H4 (cell line): ENCODE results near the gene C16orf74. TPM values are rescaled to one million over a fixed set of nuclear protein-coding genes. Genes with fewer than 3 reads are reported as not detected.

ENCODE experiments used
- DNase-seq: peaks from one replicate; pipeline ENCODE4 v3.0.0-alpha.2; 2015; ENCODE audit warnings: low spot score
- total RNA-seq: library from RNA; depleted of rRNA; stranded (reverse); fragments of >200 nt; shearing (Covaris generic); gene quantifications from 2 replicates; pipeline ENCODE4 v1.2.3, GENCODE V29; 2014

Gene C16orf74
- total RNA-seq, 1 experiment from 2014 or later: 5.8 TPM

- no peak for DNase-seq
These were observed 1.1 kb downstream of the C16orf74 start for GRCh38 chr16:85749771-85750145.

GRCh38 chr16:85746460-85747215 lies 4.3 kb downstream of the C16orf74 start:
- DNase-seq: no peak

- no peak for DNase-seq
These were observed 11.8 kb downstream of the C16orf74 start for GRCh38 chr16:85738923-85739715.

GRCh38 chr16:85736921-85737320 lies 14.0 kb downstream of the C16orf74 start:
- DNase-seq: no peak

GRCh38 chr16:85735946-85736345 lies 14.9 kb downstream of the C16orf74 start:
- DNase-seq: no peak

- DNase-seq: no peak
These were observed 15.7 kb downstream of the C16orf74 start for GRCh38 chr16:85735225-85735635.

- DNase-seq: no peak
These were observed 16.4 kb downstream of the C16orf74 start for GRCh38 chr16:85734311-85735017.

- DNase-seq: no peak
These were observed 17.1 kb downstream of the C16orf74 start for GRCh38 chr16:85733839-85734170.

GRCh38 chr16:85733155-85733838 lies 17.6 kb downstream of the C16orf74 start:
- no peak for DNase-seq

GRCh38 chr16:85731179-85731578 lies 19.7 kb downstream of the C16orf74 start:
- DNase-seq: no peak

GRCh38 chr16:85730186-85730465 lies 20.8 kb downstream of the C16orf74 start:
- DNase-seq: no peak

GRCh38 chr16:85729452-85730185 lies 21.3 kb downstream of the C16orf74 start:
- no peak for DNase-seq

- DNase-seq: no peak
These were observed 22.0 kb downstream of the C16orf74 start for GRCh38 chr16:85728879-85729278.

- no peak for DNase-seq
These were observed 26.0 kb downstream of the C16orf74 start for GRCh38 chr16:85724936-85725335.

- no peak for DNase-seq
These were observed 26.6 kb downstream of the C16orf74 start for GRCh38 chr16:85724126-85724879.

GRCh38 chr16:85722128-85722893 lies 28.6 kb downstream of the C16orf74 start:
- DNase-seq: no peak

- DNase-seq: peak; percentile 91
These were observed 30.6 kb downstream of the C16orf74 start for GRCh38 chr16:85720302-85720637.

GRCh38 chr16:85719605-85720301 lies 31.1 kb downstream of the C16orf74 start:
- no peak for DNase-seq

GRCh38 chr16:85718682-85719081 lies 32.2 kb downstream of the C16orf74 start:
- DNase-seq: no peak

GRCh38 chr16:85718153-85718477 lies 32.8 kb downstream of the C16orf74 start:
- DNase-seq: no peak
